ENCODE results near the gene RNF144A.
"Not testable (repeated sequence)": the region's sequence is repeated elsewhere in the genome, so short reads cannot be mapped to it uniquely, and the experiment has no call there.

RNF144A gene

GRCh38 chr2:6993936-6994335, 76.7 kb downstream of the RNF144A start:
- Histone ChIP-seq H3K27ac (ENCODE audit: poor library complexity, severe bottlenecking) (no peak overlapping the region), H3K4me1 (ENCODE audit: insufficient read depth, poor library complexity, severe bottlenecking) (no peaks in the 10 kb centered on the region), H3K36me3 (ENCODE audit: low read depth) (no peaks in the 10 kb centered on the region), H3K9me3 (ENCODE audit: severe bottlenecking) (no peaks in the 10 kb centered on the region), H3K27me3 (ENCODE audit: insufficient read depth, poor library complexity, severe bottlenecking) (no peaks in the 10 kb centered on the region), H3K4me3 (ENCODE audit: severe bottlenecking) (no peak overlapping the region)
- no peak for DNase-seq (ENCODE audit: low spot score)
- no peak for TF ChIP-seq CTCF (IDR thresholded peaks at IDR 0.05; ENCODE audit: poor library complexity, severe bottlenecking)
- no peak for ATAC-seq (ENCODE audit: low read depth)

GRCh38 chr2:6994536-6995128, 77.4 kb downstream of the RNF144A start:
- DNase-seq (ENCODE audit: low spot score) (no peak), ATAC-seq (ENCODE audit: low read depth) (no peak)
- no peak overlapping the region for H3K27ac ChIP-seq (ENCODE audit: poor library complexity, severe bottlenecking)
- no peak for TF ChIP-seq CTCF (IDR thresholded peaks at IDR 0.05; ENCODE audit: poor library complexity, severe bottlenecking)
- no peaks in the 10 kb centered on the region for H3K4me1 ChIP-seq (ENCODE audit: insufficient read depth, poor library complexity, severe bottlenecking)
- H3K27me3 ChIP-seq (ENCODE audit: insufficient read depth, poor library complexity, severe bottlenecking): no peaks in the 10 kb centered on the region
- no peaks in the 10 kb centered on the region for H3K36me3 ChIP-seq (ENCODE audit: low read depth)
- H3K4me3 ChIP-seq (ENCODE audit: severe bottlenecking): no peak overlapping the region
- H3K9me3 ChIP-seq (ENCODE audit: severe bottlenecking): no peaks in the 10 kb centered on the region

GRCh38 chr2:6995391-6996097, 78.3 kb downstream of the RNF144A start:
- Histone ChIP-seq H3K4me3 (ENCODE audit: severe bottlenecking) (no peak overlapping the region), H3K27ac (ENCODE audit: poor library complexity, severe bottlenecking) (no peak overlapping the region), H3K9me3 (ENCODE audit: severe bottlenecking) (no peaks in the 10 kb centered on the region), H3K27me3 (ENCODE audit: insufficient read depth, poor library complexity, severe bottlenecking) (no peaks in the 10 kb centered on the region), H3K4me1 (ENCODE audit: insufficient read depth, poor library complexity, severe bottlenecking) (no peaks in the 10 kb centered on the region), H3K36me3 (ENCODE audit: low read depth) (no peaks in the 10 kb centered on the region)
- DNase-seq (ENCODE audit: low spot score): no peak
- TF ChIP-seq CTCF (IDR thresholded peaks at IDR 0.05; ENCODE audit: poor library complexity, severe bottlenecking): no peak
- ATAC-seq (ENCODE audit: low read depth): no peak

GRCh38 chr2:6999211-6999877, 82.1 kb downstream of the RNF144A start:
- Histone ChIP-seq H3K9me3 (ENCODE audit: severe bottlenecking) (no peaks in the 10 kb centered on the region), H3K36me3 (ENCODE audit: low read depth) (no peaks in the 10 kb centered on the region), H3K27ac (ENCODE audit: poor library complexity, severe bottlenecking) (no peak overlapping the region), H3K4me3 (ENCODE audit: severe bottlenecking) (no peak overlapping the region), H3K27me3 (ENCODE audit: insufficient read depth, poor library complexity, severe bottlenecking) (no peaks in the 10 kb centered on the region), H3K4me1 (ENCODE audit: insufficient read depth, poor library complexity, severe bottlenecking) (no peaks in the 10 kb centered on the region)
- ATAC-seq (ENCODE audit: low read depth): no peak
- no peak for TF ChIP-seq CTCF (IDR thresholded peaks at IDR 0.05; ENCODE audit: poor library complexity, severe bottlenecking)
- DNase-seq (ENCODE audit: low spot score): no peak

GRCh38 chr2:7001395-7001794, 84.2 kb downstream of the RNF144A start:
- not testable (repeated sequence) for H3K27ac ChIP-seq (ENCODE audit: poor library complexity, severe bottlenecking); H3K36me3 ChIP-seq (ENCODE audit: low read depth); H3K4me3 ChIP-seq (ENCODE audit: severe bottlenecking); DNase-seq (ENCODE audit: low spot score); H3K27me3 ChIP-seq (ENCODE audit: insufficient read depth, poor library complexity, severe bottlenecking); ATAC-seq (ENCODE audit: low read depth); H3K9me3 ChIP-seq (ENCODE audit: severe bottlenecking); H3K4me1 ChIP-seq (ENCODE audit: insufficient read depth, poor library complexity, severe bottlenecking)
